Measurements from ENCODE around the gene CDKAL1.
A peak's percentile ranks its signal among the peaks of the same experiment; 100 is the strongest.

The CDKAL1 gene

GRCh38 chr6:20554817-20555216 is 20.6 kb downstream of the CDKAL1 start:
- ATAC-seq: no peak
- TF ChIP-seq ZNF565 (CRISPR knock-in tag; conservative IDR thresholded peaks at IDR 0.05; ENCODE audit: low read depth): no peak
- no peak for TF ChIP-seq TOX (CRISPR knock-in tag; IDR thresholded peaks at IDR 0.05; ENCODE audit: borderline replicate concordance)
- TF ChIP-seq GLIS3 (CRISPR knock-in tag; IDR thresholded peaks at IDR 0.05): no peak
- TF ChIP-seq POU6F1 (CRISPR knock-in tag; IDR thresholded peaks at IDR 0.05; ENCODE audit: borderline replicate concordance, low read depth): no peak
- no peak for TF ChIP-seq CSDC2 (CRISPR knock-in tag; IDR thresholded peaks at IDR 0.05)
- no peak for TF ChIP-seq PPARA (CRISPR knock-in tag; IDR thresholded peaks at IDR 0.05; ENCODE audit: borderline replicate concordance)
- no peak for TF ChIP-seq PATZ1 (CRISPR knock-in tag; IDR thresholded peaks at IDR 0.05; ENCODE audit: borderline replicate concordance)
- TF ChIP-seq ZNF8 (CRISPR knock-in tag; IDR thresholded peaks at IDR 0.05): no peak
- no peak for TF ChIP-seq ZC3H10 (CRISPR knock-in tag; IDR thresholded peaks at IDR 0.05)
- no peak for TF ChIP-seq ZFP3 (CRISPR knock-in tag; IDR thresholded peaks at IDR 0.05)
- no peak for TF ChIP-seq CREB5 (CRISPR knock-in tag; IDR thresholded peaks at IDR 0.05; ENCODE audit: low read depth)
- no peak for TF ChIP-seq ZFP30 (CRISPR knock-in tag; IDR thresholded peaks at IDR 0.05)

- peak; percentile 72; the same call in 1 of the 2 replicates for TF ChIP-seq TCF4 (CRISPR knock-in tag; IDR thresholded peaks at IDR 0.05; ENCODE audit: borderline replicate concordance)
- TF ChIP-seq CSRNP3 (CRISPR knock-in tag; IDR thresholded peaks at IDR 0.05): no peak
- TF ChIP-seq ZC3H10 (CRISPR knock-in tag; IDR thresholded peaks at IDR 0.05): no peak
- ATAC-seq: no peak; the same call in 2 of the 3 replicates
These were observed 25.8 kb downstream of the CDKAL1 start for GRCh38 chr6:20559924-20560551.

GRCh38 chr6:20563377-20563776 is 29.1 kb downstream of the CDKAL1 start:
- TF ChIP-seq TSHZ2 (CRISPR knock-in tag; IDR thresholded peaks at IDR 0.05) (no peak), RARB (CRISPR knock-in tag; IDR thresholded peaks at IDR 0.05) (no peak), PATZ1 (CRISPR knock-in tag; IDR thresholded peaks at IDR 0.05; ENCODE audit: borderline replicate concordance) (no peak), BACH2 (CRISPR knock-in tag; IDR thresholded peaks at IDR 0.05; ENCODE audit: borderline replicate concordance) (no peak), PPARA (CRISPR knock-in tag; IDR thresholded peaks at IDR 0.05; ENCODE audit: borderline replicate concordance) (no peak), TCF4 (CRISPR knock-in tag; IDR thresholded peaks at IDR 0.05; ENCODE audit: borderline replicate concordance) (no peak), OSR1 (CRISPR knock-in tag; IDR thresholded peaks at IDR 0.05) (no peak), ZNF70 (CRISPR knock-in tag; IDR thresholded peaks at IDR 0.05) (no peak), CSDC2 (CRISPR knock-in tag; IDR thresholded peaks at IDR 0.05) (no peak), ZFP30 (CRISPR knock-in tag; IDR thresholded peaks at IDR 0.05) (no peak), GLIS3 (CRISPR knock-in tag; IDR thresholded peaks at IDR 0.05) (no peak), ZC3H10 (CRISPR knock-in tag; IDR thresholded peaks at IDR 0.05) (no peak), CREB5 (CRISPR knock-in tag; IDR thresholded peaks at IDR 0.05; ENCODE audit: low read depth) (no peak), ZNF8 (CRISPR knock-in tag; IDR thresholded peaks at IDR 0.05) (no peak)

More at GRCh38 chr6:20563377-20563776, 29.1 kb downstream of the CDKAL1 start:
- no peak for ATAC-seq

Data from SK-N-SH treated with all-trans-retinoic acid at 6 μM for 48 hours (cell line).